Fibroblast of skin of right quadriceps (primary cell): ENCODE measurements around the gene AOC1.
"Not testable (repeated sequence)": the region's sequence is repeated elsewhere in the genome, so short reads cannot be mapped to it uniquely, and the experiment has no call there.

Experiments
- DNase-seq: peaks from one replicate; pipeline ENCODE4 v3.0.0-alpha.2; 2013

AOC1 gene

DNA sequence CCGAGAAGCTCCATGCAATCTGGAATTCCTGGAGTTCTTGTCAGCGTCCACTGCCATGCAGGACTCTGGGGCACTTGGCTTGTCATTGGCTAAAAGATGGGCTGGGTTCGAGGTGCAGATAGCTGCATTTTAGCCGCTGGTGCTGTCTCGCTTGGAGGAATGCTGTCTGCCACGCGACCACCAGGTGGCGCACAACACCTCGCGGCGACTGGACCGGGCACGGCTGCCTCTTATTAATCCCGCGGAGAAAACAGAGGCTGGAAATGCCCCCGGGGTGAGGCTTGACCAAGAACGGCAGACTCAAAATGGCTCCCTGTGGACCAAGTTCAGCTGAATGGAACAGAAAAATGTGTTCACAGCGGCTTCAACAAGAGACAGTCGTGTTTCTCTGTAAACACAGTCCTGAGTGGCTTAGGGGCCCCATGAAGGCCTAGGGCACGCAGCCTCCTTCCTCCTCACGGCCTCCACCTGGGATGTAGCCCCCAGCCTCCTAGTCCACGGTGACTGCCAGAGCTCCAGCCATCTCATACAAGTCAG, 46.2 kb downstream of the AOC1 start:
- peak; percentile 40 for DNase-seq

DNA sequence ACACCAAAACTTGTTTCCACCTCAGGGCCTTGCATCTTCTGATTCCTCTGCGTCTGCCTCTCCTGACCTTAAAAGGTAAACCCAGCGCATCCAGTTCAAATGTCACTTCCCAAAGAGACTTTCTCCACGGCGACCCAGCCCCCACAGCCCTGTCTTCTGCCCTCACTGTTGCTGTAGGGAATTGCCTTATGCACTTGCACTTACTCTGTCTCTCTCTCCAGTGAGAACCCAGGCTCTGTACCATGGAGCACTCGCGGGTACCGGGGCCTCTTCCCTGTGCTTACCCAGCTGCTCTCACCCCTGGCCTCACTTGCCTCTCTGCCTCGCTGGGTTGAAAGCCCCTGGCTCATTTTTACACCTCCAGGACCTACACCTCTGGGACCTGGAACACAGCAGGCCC, 48.4 kb downstream of the AOC1 start:
- DNase-seq: no peak

DNA sequence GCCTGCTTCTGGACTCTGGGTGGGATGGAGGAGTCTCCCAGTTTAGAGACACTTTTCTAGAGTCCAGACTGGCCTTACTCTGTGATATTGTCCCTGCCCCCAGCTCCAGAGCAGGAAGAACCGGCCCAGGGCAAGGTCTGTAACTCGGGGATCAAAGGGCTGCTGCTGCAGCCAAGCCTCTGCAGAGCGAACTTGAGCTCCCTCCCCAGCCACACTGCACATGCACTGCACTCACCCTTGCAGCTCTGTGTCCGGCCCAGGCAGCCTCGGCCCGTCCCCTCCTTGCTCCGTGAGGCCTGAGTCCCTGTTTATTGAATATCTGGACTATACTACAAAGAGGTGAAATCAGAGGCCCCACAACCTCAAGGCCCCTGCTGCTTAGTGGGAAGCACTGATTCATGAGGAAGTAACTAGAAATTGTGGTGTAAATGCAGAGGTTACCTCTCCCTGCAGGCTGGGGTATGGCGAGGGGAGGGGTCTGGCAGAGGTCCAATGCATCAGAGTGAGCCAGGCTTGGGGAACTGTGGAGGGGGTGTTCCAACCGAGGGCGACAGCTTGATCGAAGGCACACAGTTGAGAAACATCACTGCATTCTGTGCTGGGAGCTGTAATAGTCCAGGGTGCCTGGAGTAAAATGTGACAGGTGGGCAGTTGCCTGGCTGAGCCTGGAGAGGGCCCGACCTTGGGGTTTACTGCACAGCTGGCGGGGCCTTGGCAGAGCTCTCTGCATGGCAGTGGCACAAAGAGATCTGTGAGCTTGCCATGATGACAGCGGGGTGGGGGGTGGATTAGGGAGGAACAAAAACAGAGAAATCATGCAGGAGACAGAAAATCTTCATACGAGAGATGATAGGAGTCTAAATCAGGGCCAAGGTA, 49.1 kb downstream of the AOC1 start:
- DNase-seq: no peak

DNA sequence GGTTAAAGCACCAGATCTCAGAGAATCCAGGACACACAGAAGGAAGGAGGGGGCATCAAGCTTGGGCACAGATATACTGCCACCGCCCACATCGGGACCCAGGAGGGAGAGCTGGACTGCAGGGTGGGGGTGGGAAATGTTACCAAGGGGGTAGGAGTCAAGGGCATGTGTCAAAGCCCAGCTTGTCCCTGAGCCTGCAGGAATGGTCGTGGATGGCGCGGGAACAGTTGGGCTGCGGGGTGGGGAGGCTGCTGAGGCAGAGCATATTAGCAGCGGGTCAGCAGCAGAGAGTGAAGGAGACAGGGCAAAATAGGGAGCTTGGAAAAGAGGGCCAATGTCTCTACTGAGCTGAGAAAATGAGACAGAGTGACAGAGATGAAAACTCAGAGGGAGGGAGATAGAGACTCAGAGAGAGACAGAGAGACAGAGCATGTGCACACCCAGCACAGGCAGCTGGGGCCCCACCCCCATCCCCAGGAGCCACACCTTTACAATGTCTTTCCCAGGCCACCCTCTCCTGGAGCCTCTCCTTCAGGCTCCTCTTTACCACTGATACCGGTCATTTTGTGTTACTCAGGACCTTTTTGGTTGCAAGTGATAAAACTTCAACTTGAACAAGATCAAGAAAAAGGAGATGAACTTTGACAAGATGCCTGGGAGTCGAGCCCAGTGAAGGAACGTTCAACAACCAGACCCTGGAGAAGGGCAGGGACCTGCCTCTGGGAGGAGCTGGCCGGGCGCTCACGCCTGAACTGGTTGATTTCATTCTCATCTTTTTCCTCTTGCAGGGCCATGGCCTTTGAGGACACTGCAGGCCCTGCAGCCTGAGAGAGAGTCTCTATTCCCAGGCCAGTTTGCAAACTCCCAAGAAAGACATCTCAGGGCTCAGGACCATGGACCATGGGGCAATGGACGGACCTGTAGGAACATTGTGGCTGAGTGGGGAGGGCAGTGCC, 50.0 kb downstream of the AOC1 start:
- no peak for DNase-seq

- DNase-seq: no peak
Measured at GRCh38 chr7:150903606-150904005, 51.3 kb downstream of the AOC1 start.

DNA sequence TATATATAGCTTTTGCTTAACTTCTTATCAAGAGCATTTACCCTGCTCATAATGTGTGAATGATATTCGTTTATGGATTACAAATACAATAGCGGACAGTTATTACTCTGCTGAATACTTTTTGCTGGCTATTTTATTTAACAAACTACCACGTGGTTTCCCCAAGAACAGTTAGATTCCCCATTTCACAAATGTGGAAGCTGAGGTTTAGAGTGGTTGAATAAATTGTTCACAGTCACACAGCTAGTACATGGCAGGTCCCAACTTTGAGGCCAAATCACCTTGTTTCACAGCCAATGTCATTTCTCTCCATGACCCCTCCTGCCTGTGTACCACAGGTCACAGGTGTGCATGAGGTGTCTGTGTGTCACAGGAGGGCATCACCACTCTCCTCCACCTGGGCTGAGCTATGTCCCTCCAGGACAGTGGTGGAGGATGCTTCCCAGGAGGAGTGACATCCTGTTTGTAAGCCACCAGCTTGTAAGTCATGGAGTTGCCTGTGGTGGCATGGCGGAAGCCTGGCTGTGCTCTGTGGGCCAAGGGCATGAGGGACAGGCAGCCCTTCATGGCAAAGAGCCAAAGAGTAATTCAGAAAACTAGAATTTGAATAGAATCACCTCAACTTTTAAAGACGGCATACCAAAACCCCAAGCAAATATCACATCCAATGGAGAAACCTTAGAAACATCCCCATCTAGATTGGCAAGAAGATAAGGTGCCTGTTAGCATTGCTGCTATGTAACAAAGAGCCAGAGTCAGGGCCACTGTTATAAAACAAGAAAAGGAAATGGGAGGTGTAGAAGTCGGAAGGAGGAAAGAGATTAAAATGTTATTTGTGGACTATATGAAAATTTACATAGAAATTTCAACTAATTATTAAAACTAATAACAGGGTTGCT, 51.9 kb downstream of the AOC1 start:
- no peak for DNase-seq

GRCh38 chr7:150908173-150908572, 55.9 kb downstream of the AOC1 start:
- no peak for DNase-seq

- DNase-seq: no peak
Measured at GRCh38 chr7:150909200-150909995, 57.1 kb downstream of the AOC1 start.

DNA sequence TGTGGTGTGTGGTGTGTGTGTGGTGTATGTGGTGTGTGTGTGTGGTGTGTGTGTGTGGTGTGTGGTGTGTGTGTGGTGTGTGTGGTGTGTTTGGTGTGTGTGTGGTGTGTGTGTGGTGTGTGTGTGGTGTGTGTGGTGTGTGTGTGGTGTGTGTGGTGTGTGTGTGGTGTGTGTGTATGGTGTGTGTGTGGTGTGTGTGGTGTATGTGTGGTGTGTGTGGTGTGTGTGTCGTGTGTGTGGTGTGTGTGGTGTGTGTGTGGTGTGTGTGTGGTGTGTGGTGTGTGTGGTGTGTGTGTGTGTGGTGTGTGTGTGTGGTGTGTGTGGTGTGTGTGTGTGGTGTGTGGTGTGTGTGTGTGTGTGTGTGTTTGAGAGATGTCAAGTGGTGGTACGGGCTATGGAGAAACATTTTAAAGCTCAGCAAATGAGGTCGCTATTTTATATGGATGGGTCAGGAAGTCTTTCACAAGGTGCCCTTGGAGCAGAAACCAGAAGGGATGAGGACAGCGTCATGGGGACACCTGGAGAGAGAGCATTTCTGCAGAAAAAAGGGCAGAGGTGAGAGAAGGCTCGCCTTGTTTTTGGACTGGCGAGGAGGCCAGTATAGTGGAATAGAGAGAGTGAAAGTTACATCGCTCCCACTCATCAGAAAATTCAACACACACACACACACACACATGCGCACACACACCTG, 58.1 kb downstream of the AOC1 start:
- not testable (repeated sequence) for DNase-seq

DNA sequence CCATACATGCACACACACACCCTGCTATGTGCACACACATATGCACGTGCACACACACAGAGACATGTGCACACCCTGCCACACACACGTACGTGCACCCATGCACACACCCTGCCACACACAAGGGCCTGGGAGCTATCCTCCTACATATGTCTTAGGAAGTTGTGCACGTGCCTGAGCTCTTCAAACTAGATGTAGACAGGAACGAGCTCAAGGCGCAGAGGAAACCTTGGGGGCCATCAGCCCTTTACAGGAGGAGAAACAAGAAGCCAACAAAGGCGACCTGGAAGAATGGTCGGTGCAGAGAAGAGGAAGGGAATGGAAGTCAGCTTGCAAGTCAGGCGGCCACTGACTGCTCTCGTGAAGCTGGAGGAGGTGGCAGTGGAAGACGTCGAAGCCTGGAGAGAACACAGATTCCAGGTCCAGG, 58.7 kb downstream of the AOC1 start:
- no peak for DNase-seq
